HL-60/S4 (cell line): ENCODE measurements around the gene MYBBP1A.

ENCODE experiments used
- in situ Hi-C: fragments of 300-500 bp; cut with MboI; formaldehyde crosslinking; loops from 2 replicates; pipeline ENCODE4 v1.14.3; 2022; ENCODE audit warnings: low sequenced_read_pairs

MYBBP1A gene

GRCh38 chr17:4574448-4575045 is 19.4 kb upstream of the MYBBP1A start:
- in situ Hi-C loops = no loop called here

GRCh38 chr17:4573669-4574068 is 18.5 kb upstream of the MYBBP1A start:
- in situ Hi-C loops = no loop called here

GRCh38 chr17:4573115-4573514 is 17.9 kb upstream of the MYBBP1A start:
- in situ Hi-C loops = no loop called here

- in situ Hi-C loops = no loop called here
These were observed 16.9 kb upstream of the MYBBP1A start for GRCh38 chr17:4572131-4572530.

GRCh38 chr17:4569591-4569990 is 14.4 kb upstream of the MYBBP1A start:
- in situ Hi-C loops = no loop called here

GRCh38 chr17:4566785-4567184 is 11.6 kb upstream of the MYBBP1A start:
- in situ Hi-C loops = no loop called here

GRCh38 chr17:4565209-4566141 is 10.3 kb upstream of the MYBBP1A start:
- in situ Hi-C loops = no loop called here

GRCh38 chr17:4562015-4562969 is 7.1 kb upstream of the MYBBP1A start:
- in situ Hi-C loops = no loop called here

- in situ Hi-C loops = no loop called here
These were observed 5.7 kb upstream of the MYBBP1A start for GRCh38 chr17:4560837-4561256.

- in situ Hi-C loops = no loop called here
These were observed 5.2 kb upstream of the MYBBP1A start, which contains the start of gene GGT6 for GRCh38 chr17:4560421-4560820. Gene GGT6 (minus strand): TSS chr17:4560577. CDS start chr17:4560521, 56 bp downstream.

- in situ Hi-C loops = no loop called here
These were observed 4.8 kb upstream of the MYBBP1A start for GRCh38 chr17:4559966-4560365.

- in situ Hi-C loops = no loop called here
These were observed 4.1 kb upstream of the MYBBP1A start for GRCh38 chr17:4559139-4559791.

GRCh38 chr17:4558347-4558971 is 3.3 kb upstream of the MYBBP1A start:
- in situ Hi-C loops = no loop called here

GRCh38 chr17:4557626-4558346 is 2.6 kb upstream of the MYBBP1A start:
- in situ Hi-C loops = no loop called here

GRCh38 chr17:4556996-4557395 is 1.8 kb upstream of the MYBBP1A start:
- in situ Hi-C loops = no loop called here

GRCh38 chr17:4555873-4556759 is 932 bp upstream of the MYBBP1A start:
- in situ Hi-C loops = no loop called here

GRCh38 chr17:4554441-4554996 is 665 bp downstream of the MYBBP1A start:
- in situ Hi-C loops = no loop called here

GRCh38 chr17:4553669-4554068 is 1.5 kb downstream of the MYBBP1A start:
- in situ Hi-C loops = no loop called here
